Panc1 (cell line): ENCODE results near the gene CALR.

ENCODE experiments used
- POLR2AphosphoS5 ChIP-seq: IDR thresholded peaks from 2 replicates; pipeline ENCODE4 v1.6.1; 2012; ENCODE audit warnings: mild to moderate bottlenecking, low read depth, low read length, moderate library complexity
- SIN3A ChIP-seq: IDR thresholded peaks from 2 replicates; pipeline ENCODE4 v1.6.1; 2012; ENCODE audit warnings: low read depth, mild to moderate bottlenecking, low read length, moderate library complexity, borderline replicate concordance; ENCODE audit not compliant: insufficient read depth
- TF ChIP-seq, protein P1 (sequence below): fragments of 450-650 bp; IDR thresholded peaks from 2 replicates; pipeline ENCODE4 v1.5.1; 2017; ENCODE audit warnings: mild to moderate bottlenecking
- TF ChIP-seq, protein P2 (sequence below), 2 experiments: IDR thresholded peaks; 2 replicates each; pipeline ENCODE4 v1.6.1; 2011 to 2012; ENCODE audit warnings: low read depth in 2 of 2, control low read depth in 1 of 2, low read length in 1 of 2, mild to moderate bottlenecking in 1 of 2, moderate library complexity in 1 of 2; ENCODE audit not compliant: insufficient read depth in 1 of 2

DNA sequence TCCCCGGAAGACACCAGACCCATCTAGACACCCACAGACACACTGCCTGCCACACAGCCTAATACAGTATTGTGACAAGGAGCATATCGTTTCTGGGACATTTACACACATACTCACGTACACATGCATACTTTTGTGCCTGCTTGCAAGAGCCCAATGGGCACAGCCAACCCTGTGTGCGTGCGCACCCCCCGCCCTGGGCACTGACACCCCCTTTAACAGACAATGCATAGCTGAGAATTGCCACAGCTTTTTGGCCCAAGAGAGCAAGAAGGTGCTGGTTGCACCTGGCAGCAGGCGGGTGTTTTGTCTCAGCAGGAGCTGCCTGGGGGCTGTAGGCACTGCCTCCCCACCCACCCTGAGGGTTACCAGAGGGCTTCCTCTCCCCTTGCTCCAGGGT, 55.2 kb downstream of the CALR start:
- TF ChIP-seq POLR2AphosphoS5, result no peak
- TF ChIP-seq, protein P1, sequence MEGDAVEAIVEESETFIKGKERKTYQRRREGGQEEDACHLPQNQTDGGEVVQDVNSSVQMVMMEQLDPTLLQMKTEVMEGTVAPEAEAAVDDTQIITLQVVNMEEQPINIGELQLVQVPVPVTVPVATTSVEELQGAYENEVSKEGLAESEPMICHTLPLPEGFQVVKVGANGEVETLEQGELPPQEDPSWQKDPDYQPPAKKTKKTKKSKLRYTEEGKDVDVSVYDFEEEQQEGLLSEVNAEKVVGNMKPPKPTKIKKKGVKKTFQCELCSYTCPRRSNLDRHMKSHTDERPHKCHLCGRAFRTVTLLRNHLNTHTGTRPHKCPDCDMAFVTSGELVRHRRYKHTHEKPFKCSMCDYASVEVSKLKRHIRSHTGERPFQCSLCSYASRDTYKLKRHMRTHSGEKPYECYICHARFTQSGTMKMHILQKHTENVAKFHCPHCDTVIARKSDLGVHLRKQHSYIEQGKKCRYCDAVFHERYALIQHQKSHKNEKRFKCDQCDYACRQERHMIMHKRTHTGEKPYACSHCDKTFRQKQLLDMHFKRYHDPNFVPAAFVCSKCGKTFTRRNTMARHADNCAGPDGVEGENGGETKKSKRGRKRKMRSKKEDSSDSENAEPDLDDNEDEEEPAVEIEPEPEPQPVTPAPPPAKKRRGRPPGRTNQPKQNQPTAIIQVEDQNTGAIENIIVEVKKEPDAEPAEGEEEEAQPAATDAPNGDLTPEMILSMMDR, result no peak
- TF ChIP-seq, protein P2, sequence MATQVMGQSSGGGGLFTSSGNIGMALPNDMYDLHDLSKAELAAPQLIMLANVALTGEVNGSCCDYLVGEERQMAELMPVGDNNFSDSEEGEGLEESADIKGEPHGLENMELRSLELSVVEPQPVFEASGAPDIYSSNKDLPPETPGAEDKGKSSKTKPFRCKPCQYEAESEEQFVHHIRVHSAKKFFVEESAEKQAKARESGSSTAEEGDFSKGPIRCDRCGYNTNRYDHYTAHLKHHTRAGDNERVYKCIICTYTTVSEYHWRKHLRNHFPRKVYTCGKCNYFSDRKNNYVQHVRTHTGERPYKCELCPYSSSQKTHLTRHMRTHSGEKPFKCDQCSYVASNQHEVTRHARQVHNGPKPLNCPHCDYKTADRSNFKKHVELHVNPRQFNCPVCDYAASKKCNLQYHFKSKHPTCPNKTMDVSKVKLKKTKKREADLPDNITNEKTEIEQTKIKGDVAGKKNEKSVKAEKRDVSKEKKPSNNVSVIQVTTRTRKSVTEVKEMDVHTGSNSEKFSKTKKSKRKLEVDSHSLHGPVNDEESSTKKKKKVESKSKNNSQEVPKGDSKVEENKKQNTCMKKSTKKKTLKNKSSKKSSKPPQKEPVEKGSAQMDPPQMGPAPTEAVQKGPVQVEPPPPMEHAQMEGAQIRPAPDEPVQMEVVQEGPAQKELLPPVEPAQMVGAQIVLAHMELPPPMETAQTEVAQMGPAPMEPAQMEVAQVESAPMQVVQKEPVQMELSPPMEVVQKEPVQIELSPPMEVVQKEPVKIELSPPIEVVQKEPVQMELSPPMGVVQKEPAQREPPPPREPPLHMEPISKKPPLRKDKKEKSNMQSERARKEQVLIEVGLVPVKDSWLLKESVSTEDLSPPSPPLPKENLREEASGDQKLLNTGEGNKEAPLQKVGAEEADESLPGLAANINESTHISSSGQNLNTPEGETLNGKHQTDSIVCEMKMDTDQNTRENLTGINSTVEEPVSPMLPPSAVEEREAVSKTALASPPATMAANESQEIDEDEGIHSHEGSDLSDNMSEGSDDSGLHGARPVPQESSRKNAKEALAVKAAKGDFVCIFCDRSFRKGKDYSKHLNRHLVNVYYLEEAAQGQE (IDR thresholded peaks at IDR 0.05; ENCODE audit: insufficient read depth in 1 of 2, low read depth in 2 of 2, low read length in 1 of 2), result no peak
- TF ChIP-seq SIN3A, result no peak
